Measurements from ENCODE around the gene CREB3L2.
A peak's percentile ranks its signal among the peaks of the same experiment; 100 is the strongest.
"Not testable (repeated sequence)": the region's sequence is repeated elsewhere in the genome, so short reads cannot be mapped to it uniquely, and the experiment has no call there.

CREB3L2 gene

GRCh38 chr7:138001529-138002095, at the start of gene CREB3L2:
TSS of gene CREB3L2 (minus strand) at chr7:138002086. CDS start at chr7:138001705, 381 bp downstream.
- DNase-seq (ENCODE audit: low read depth), result peak; percentile 62

GRCh38 chr7:138049505-138050116, 47.7 kb upstream of the CREB3L2 start:
- DNase-seq (ENCODE audit: low read depth), result no peak

GRCh38 chr7:138047907-138048306, 46.0 kb upstream of the CREB3L2 start:
- no peak for DNase-seq (ENCODE audit: low read depth)

GRCh38 chr7:138044897-138045296, 43.0 kb upstream of the CREB3L2 start:
- no peak for DNase-seq (ENCODE audit: low read depth)

- not testable (repeated sequence) for DNase-seq (ENCODE audit: low read depth)
Observed at GRCh38 chr7:138040063-138040462, 38.2 kb upstream of the CREB3L2 start.

GRCh38 chr7:138036135-138036534, 34.2 kb upstream of the CREB3L2 start:
- no peak for DNase-seq (ENCODE audit: low read depth)

DNA sequence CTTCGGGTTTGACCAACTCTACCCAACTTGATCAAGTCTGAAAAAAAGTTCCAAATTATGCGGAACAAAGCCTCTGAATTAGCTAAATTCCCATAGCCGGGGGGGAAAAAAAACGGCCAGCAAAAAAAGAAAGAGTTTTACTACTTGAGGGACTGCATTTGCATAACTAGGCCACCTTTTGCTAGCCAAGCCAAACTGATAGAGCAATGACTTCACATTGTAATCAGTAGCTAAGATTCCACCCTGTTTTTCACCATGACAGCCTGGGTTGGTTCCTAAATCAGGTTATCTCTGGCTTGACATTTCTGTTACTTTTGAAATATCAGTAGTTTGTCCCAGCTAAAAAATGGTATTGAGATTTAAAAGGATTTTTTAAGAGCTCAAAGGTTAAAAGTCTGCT, 31.4 kb upstream of the CREB3L2 start:
- no peak for DNase-seq (ENCODE audit: low read depth)

GRCh38 chr7:138032770-138033169, 30.9 kb upstream of the CREB3L2 start:
- no peak for DNase-seq (ENCODE audit: low read depth)

DNA sequence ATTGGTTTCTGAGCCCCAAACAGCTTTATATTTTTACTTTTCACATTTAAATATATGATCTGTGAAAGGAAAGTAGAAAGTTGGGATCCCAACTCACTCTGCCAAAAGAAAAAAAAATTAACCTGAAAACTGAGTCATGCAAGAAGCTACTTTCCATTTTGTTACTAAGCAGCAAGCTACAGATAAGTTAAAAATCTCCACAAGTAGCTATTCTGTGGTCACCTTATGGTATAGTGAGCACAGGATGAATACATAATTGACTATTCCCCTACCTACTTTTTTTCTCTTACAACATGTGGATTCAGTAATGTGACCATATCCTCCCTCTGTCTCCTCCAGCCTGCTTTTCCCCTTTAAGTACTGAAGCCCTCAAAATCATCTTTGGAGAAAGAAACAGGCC, 30.3 kb upstream of the CREB3L2 start:
- DNase-seq (ENCODE audit: low read depth), result no peak

DNA sequence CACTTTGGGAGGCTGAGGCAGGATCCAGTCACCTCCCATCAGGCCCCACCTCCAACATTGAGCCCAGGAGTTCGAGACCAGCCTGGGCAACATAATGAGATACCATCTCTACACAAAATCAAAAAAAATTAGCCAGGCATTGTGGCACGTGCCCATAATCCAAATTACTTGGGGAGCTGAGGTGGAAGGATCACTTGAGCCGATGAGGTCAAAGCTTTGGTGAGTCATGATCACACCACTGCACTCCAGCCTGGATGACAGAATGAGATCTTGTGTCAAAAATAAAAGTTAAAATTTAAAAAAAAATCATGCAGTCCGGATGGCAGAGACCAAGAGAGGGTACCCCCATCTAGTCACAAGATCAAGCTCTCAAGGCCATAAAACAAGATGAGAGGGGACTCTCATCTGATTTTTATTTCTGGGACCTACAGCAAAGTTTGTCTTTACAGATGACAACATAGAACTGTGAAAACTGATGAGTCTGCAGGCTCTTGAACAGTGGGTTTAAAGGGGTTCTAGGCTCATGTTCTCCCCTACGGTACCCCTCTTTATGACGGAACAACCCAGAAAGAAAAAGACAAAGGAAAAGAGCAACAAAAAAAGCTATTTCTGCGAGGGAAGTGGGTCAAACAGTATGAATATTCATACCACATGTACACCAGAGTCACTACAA, 28.9 kb upstream of the CREB3L2 start:
- DNase-seq (ENCODE audit: low read depth), result peak; percentile 45

- DNase-seq (ENCODE audit: low read depth), result peak; percentile 15
Observed at GRCh38 chr7:138029941-138030340, 28.1 kb upstream of the CREB3L2 start.

- no peak for DNase-seq (ENCODE audit: low read depth)
Observed at GRCh38 chr7:138029126-138029525, 27.2 kb upstream of the CREB3L2 start.

DNA sequence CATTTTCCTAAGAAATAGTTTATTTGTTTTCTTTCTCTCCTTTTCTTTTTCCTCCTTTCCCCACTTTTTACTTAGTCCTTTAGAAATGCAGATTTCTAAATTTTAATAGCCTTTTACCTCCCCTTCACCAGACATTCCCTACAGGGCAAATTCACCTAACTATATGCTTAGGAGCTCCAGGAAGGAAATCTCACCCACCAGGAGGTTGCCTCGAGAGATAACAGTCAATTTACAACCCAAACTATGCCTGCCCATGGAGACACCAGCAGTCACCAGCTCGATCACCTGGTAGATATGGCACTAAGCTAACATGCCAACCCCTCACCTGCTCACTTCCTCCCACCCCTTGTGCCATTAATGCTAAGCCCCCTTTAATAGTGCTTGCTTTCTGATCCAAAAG, 25.2 kb upstream of the CREB3L2 start:
- no peak for DNase-seq (ENCODE audit: low read depth)

DNA sequence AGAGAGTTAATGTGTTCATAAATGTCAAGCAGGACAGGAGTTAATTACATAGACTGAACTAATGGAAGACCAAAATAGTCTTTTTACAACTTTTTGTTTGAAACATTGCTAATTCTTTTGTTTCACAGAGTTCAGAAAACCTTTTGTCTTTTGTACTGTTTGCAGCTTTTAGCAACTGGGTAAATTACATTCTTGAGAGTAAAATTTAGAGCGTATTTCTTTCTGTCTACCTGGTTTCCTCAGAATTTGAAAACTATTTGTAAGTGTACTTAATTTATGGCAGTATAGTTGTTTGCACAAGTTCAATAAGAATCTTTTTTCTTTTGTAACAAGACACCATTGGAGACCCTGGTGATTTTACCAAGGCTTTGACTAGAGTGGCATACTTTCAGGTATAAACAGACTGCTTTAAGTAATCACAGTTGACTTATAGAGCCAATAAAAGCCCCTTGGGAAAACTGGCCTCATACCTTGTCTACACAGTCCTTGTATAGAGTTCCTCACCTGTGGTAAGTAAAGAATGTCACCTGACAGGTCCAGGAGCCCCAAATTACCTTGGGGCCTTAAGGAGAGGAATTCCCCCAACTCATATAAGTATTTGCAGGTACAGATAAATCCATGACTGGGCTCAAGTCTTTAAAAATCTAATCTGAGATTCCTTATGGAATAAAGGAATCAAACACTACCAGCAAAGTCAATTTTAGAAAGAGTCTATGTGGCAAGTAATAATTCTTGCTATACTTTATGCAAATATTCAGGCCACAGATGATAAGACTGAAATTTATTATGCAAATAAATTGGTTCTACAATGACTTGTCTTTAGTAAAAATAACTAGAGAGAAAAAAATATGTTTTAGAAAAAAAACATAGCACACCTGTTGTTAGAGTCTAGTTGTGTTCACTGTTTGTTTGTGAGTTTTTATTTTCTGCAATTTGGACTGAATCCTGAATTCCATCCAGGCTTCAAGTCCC, 23.6 kb upstream of the CREB3L2 start:
- DNase-seq (ENCODE audit: low read depth), result no peak

GRCh38 chr7:138024765-138025164, 22.9 kb upstream of the CREB3L2 start:
- DNase-seq (ENCODE audit: low read depth), result no peak

DNA sequence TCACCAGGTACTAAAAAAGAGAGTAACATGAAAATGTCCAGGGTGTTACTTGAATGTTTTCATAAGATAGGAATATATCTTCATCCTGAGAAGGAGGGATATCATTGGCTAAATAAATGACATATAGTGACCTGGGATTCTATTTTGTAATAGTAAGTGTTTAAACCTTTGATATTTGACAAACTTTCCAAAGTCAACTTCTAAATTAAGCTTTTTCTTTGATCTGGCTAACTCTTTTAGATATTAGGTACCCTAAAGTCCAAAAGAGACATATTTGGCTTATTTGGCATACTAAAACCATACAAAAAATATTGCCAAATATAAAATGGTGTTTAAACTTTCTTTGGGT, 22.4 kb upstream of the CREB3L2 start:
- DNase-seq (ENCODE audit: low read depth), result no peak

GRCh38 chr7:138023618-138024342, 21.9 kb upstream of the CREB3L2 start:
- no peak for DNase-seq (ENCODE audit: low read depth)

DNA sequence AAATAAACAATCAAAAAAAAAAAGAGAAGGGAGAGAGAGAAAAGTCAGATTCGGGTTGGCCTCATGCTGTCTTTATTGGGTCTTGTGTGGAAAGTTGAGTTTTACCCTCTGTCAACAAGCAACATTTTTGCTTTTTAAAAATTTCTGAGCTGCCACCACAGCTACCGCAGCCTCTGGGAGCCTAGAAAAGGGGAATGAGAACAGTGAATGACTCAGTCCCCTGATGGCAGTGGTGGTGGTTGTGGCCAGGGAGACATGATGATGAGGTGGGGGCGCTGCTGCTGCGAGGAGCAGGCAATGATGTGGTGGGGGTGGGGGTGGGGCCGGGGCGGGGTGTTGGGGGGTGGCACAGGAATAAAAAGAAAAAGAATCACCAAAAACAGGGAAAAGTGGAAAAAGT, 20.0 kb upstream of the CREB3L2 start:
- no peak for DNase-seq (ENCODE audit: low read depth)

DNA sequence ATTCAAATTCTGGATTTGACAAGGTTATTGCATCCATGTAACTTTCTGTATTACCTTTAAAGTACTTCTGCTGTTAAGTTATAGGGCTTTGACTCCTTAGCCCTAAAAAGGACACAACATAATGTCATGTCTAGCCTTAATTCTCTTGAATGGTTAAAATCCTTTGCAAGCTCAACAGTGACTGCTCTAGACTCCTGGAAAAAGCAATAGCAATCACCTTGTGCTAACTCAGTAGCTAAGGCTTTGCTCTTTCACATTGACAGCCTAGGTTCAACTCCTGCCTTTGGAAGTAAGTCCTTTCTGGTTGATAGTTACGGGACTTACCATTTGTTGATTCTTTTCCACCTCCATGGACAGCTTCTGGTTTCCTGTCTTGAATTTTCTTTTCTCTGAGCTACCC, 16.1 kb upstream of the CREB3L2 start:
- DNase-seq (ENCODE audit: low read depth), result no peak

DNA sequence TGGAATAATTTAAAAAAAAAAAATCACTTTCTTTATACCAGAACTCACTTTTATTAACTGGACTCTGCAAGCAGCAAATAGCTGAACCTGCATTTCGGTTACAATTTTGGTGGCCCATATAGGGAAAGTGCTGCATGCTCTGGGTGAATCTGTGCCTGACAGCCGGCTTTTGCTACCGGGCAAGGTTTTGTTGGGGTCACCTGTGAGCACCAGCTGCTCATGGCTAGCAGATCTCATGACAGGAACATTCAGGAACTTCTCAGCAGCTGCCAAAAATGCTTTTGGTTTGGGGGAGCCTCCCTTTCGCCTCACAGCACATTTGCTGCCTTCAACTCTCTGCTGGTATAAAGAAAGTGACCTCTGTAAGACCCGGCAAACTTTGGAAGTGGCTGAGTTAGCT, 13.2 kb upstream of the CREB3L2 start:
- DNase-seq (ENCODE audit: low read depth), result no peak

DNA sequence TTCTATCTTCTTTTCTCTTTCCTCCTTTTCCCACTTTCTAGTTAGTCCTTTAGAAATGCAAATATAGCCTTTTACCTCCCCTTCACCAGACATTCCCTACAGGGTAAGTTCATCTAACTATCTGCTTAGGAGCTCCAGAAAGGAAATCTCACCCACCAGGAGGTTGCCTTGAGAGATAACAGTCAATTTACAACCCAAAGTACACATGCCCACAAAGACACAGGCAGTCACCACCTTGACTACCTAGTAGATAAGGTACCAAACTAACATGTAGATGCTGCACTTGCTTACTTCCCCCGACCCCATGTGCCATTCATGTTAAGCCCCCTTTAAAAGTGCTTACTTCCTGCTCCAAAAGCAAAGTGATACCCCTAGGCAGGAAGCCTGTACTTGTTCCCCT, 12.8 kb upstream of the CREB3L2 start:
- no peak for DNase-seq (ENCODE audit: low read depth)

DNA sequence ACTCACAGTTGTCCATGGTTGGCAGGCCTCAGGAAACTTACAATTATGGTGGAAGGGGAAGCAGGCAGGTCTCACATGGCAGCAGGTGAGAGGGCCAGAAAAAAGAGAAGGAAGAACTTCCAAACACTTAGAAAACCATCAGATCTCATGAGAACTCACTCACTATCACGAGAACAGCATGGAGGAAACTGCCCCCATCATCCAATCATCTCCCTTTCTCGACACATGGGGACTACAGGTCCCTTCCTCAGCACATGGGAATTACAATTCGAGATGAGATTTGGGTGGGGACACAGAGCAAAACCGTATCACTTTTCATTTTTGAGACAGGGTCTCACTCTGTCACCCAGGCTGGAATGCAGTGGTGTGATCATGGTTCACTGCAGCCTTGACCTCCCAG, 12.3 kb upstream of the CREB3L2 start:
- not testable (repeated sequence) for DNase-seq (ENCODE audit: low read depth)
